ENCODE results near the gene PROS1.
"Not testable (repeated sequence)": the region's sequence is repeated elsewhere in the genome, so short reads cannot be mapped to it uniquely, and the experiment has no call there.

Gene PROS1

DNA sequence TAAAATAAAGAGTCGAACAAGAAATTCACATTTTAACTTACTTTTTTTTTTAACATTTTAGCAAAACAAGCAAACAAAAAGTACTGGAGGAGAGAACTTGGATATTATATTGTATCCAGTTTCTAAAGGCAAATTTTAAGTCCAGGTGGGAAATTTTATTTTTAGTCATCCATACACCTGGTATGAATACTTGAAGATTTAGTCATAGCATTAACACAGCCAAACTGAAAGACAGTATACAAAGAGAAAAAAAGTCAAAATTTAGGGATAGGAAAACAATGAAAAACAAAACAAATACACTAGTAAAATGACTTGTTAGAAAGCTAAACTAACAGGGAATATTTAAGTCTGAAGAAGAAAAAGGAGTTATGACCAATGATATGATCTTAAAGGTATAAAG is 69.1 kb downstream of the PROS1 start:
- H3K4me3 ChIP-seq (replicated peaks in 1 of 2; ENCODE audit: low read depth in 2 of 2, low read length in 2 of 2) = no peak overlapping the region
- no peak for TF ChIP-seq CTCF (IDR thresholded peaks at IDR 0.05; ENCODE audit: low read depth, low read length)
- DNase-seq (ENCODE audit: low read depth in 2 of 2) = no peak

DNA sequence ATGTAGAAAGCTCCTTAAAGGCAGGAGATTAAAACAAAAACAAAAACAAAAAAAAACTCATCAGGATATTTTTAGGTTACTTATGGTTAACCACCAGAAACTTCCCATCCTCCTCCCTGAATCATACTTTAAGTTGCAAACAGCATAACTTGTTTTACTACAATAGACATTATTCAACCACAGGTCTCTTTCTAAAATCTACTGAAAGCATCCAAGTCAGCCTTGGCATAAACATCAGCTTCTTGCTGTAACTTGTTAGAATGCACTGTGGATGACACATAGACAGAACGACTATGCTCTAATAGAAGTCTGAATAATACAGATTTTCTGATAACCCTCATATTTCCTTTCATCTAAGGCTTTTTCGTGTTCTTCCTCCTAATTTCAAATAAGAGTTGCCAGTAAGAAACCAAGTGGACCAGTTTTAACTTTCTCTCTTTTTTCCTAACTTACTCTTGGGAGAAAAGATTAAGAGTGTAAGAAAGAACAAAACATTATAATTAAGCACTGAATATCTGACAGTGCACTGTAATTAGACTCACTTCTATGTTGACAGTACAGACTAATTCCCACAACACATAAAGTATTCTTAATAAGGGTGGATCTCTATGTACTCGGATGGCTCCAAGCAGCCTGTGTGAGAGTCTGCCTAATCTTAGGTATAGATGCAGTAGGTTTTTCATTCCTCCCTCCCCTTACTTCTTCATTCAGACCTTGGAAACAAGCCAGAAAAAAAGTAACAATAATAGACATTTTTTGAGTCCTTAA is 95.3 kb downstream of the PROS1 start:
- peak; percentile 46 to 70 for DNase-seq (ENCODE audit: low read depth in 2 of 2)

DNA sequence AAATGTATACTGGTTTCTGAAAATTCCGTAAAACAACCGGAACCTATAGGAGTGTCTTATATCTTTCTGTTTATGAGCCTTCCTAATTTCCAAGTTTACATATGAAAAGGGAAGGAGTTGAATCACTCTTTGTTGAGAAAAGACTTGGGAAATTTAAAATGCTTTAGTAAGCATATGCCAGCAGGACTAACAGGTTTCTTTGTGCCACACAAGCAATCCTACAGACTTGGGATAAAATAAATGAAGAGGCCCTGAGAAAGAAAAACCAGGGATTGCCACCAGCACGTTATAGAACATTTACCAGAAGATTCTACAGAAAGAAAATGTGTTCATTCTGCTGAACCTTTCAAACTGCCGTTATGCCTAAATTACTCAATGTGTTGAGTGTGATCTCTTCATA is 96.3 kb downstream of the PROS1 start:
- H3K4me3 ChIP-seq (replicated peaks in 1 of 2; ENCODE audit: low read depth in 2 of 2, low read length in 2 of 2); DNase-seq (ENCODE audit: low read depth in 2 of 2): not testable (repeated sequence)

More for the DNA sequence above, 95.3 kb downstream of the PROS1 start:
- H3K4me3 ChIP-seq (replicated peaks in 1 of 2; ENCODE audit: low read depth in 2 of 2, low read length in 2 of 2) = not testable (repeated sequence)

GRCh38 chr3:93873412-93873811 is 100.3 kb downstream of the PROS1 start:
- not testable (repeated sequence) for DNase-seq (ENCODE audit: low read depth in 2 of 2); H3K4me3 ChIP-seq (replicated peaks in 1 of 2; ENCODE audit: low read depth in 2 of 2, low read length in 2 of 2)

DNA sequence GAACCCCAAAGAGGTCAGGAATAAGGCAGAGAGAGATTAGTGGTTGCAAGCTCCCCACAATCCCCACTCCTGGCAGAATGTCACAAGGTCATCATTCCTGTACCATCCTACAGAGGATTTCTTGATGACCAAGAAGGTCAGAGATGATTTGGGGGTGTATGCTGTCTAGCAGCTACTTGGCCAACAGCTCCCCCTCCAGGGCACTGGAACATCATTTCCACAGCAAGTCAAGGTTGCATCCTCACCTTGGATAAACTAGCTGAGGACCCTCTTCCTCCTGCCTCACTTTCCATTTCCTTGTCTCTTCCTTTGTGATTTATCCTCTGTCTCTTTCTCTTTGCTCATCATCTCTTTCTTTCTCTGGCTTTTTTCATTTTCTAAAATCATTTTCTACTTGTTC is 106.3 kb downstream of the PROS1 start:
- no peak for DNase-seq (ENCODE audit: low read depth in 2 of 2)
- no peak for TF ChIP-seq CTCF (IDR thresholded peaks at IDR 0.05; ENCODE audit: low read depth, low read length)
- H3K4me3 ChIP-seq (replicated peaks in 1 of 2; ENCODE audit: low read depth in 2 of 2, low read length in 2 of 2) = no peak overlapping the region

DNA sequence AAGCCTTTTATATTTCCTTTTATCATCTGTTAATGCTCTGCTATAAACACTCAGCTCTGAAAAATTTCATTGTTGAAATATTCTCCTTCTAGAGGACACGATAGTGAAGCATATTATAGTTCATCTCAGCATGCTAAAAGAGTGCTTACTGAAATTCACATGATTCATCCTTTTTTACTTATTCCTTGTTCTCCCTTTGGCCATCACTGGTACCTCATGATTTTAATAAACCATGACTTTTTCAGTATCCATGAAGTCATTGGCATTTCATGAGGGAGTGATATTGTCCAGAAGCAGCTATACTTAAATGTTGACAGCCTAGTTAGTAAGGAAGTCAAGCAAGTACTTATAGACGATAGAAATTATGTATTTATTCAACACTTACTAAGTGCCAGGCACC is 112.7 kb downstream of the PROS1 start:
- TF ChIP-seq CTCF (IDR thresholded peaks at IDR 0.05; ENCODE audit: low read depth, low read length) = no peak

DNA sequence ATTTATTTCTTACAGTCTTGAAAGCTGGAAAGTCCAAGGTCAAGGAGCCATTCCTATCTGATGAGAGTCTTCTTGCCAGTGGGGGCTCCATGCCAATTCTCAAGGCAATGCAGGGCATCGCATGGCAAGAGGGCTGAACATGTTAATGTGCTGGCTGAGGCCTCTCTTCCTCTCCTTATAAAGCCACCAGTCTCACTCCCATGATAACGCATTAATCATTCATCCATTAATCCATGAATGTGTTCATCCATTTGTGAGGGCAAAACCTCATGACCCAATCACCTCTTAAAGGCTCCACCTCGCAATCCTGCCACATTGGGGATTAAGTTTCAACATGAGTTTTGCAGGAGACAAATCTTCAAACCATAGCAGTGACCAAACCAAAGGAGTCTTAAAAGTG is 118.3 kb downstream of the PROS1 start:
- TF ChIP-seq CTCF (IDR thresholded peaks at IDR 0.05; ENCODE audit: low read depth, low read length) = no peak
- no peak overlapping the region for H3K4me3 ChIP-seq (replicated peaks in 1 of 2; ENCODE audit: low read depth in 2 of 2, low read length in 2 of 2)
- DNase-seq (ENCODE audit: low read depth in 2 of 2) = no peak

More for the DNA sequence above, 112.7 kb downstream of the PROS1 start:
- H3K4me3 ChIP-seq (replicated peaks in 1 of 2; ENCODE audit: low read depth in 2 of 2, low read length in 2 of 2) = no peak overlapping the region
- no peak for DNase-seq (ENCODE audit: low read depth in 2 of 2)

GRCh38 chr3:93852228-93852627 is 121.5 kb downstream of the PROS1 start:
- DNase-seq (ENCODE audit: low read depth in 2 of 2); H3K4me3 ChIP-seq (replicated peaks in 1 of 2; ENCODE audit: low read depth in 2 of 2, low read length in 2 of 2): not testable (repeated sequence)

GRCh38 chr3:93843981-93844380 is 129.7 kb downstream of the PROS1 start:
- H3K4me3 ChIP-seq (replicated peaks in 1 of 2; ENCODE audit: low read depth in 2 of 2, low read length in 2 of 2) = no peak overlapping the region
- no peak for TF ChIP-seq CTCF (IDR thresholded peaks at IDR 0.05; ENCODE audit: low read depth, low read length)
- peak; percentile 95 for DNase-seq (ENCODE audit: low read depth in 2 of 2)

DNA sequence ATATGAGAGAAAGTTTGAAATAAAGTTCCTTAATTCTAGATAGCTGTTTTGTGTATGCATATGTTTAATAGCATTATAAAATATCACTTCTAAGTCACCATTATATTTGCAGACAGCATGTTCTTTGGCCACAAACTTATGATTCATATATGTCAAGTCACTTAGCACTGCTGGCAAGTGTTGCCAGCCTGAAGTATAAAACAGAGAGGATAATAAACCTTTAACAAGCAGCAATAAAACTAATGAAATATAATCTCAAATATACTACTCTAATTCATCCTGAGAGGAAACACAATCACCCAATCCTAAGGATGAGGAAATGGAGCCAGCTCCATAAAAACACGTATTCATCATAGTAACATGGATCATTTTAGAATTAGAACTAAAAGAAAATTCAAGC is 134.5 kb downstream of the PROS1 start:
- not testable (repeated sequence) for DNase-seq (ENCODE audit: low read depth in 2 of 2); H3K4me3 ChIP-seq (replicated peaks in 1 of 2; ENCODE audit: low read depth in 2 of 2, low read length in 2 of 2)

All from cardiac fibroblast (primary cell).